Vagina (tissue), 2 donors: Measurements from ENCODE around the gene ARHGEF4. TPM values are rescaled to one million over a fixed set of nuclear protein-coding genes. Genes with fewer than 3 reads are reported as not detected.

Source experiments
- DNase-seq, 2 donors: peaks; one replicate each; pipeline ENCODE4 v3.0.0-alpha.2; 2017; ENCODE audit errors: extremely low spot score in 2 of 2
- H3K27ac ChIP-seq: fragments of 200-600 bp; sonication (generic); one replicate; pipeline ENCODE4 v1.5.1; 2019
- H3K27me3 ChIP-seq: fragments of 200-600 bp; sonication (generic); one replicate; pipeline ENCODE4 v1.5.1; 2019
- H3K36me3 ChIP-seq, 2 donors: fragments of 200-600 bp; sonication (generic); one replicate each; pipeline ENCODE4 v1.5.1; 2017 to 2019
- H3K4me1 ChIP-seq: fragments of 200-600 bp; sonication (generic); one replicate; pipeline ENCODE4 v1.5.1; 2019
- H3K4me3 ChIP-seq, 2 donors: fragments of 200-600 bp; sonication (generic); 1 replicate in 1 of 2; 2 replicates in 1 of 2; pipeline ENCODE4 v1.5.1; 2016 to 2019
- H3K9me3 ChIP-seq: fragments of 200-600 bp; sonication (generic); one replicate; pipeline ENCODE4 v1.5.1; 2019
- CTCF ChIP-seq, 3 experiments: fragments of 450-650 bp in 2 of 3; fragments of 200-600 bp in 1 of 3; sonication (generic) in 1 of 3; IDR thresholded peaks; one replicate each; pipeline ENCODE4 v1.5.1; 2017 to 2019; ENCODE audit warnings: antibody characterized with exemption in 3 of 3, mild to moderate bottlenecking in 2 of 3, moderate library complexity in 2 of 3
- POLR2A ChIP-seq, 2 donors: fragments of 450-650 bp; IDR thresholded peaks; one replicate each; pipeline ENCODE4 v1.6.1; 2017; ENCODE audit warnings: antibody characterized with exemption in 2 of 2, mild to moderate bottlenecking in 2 of 2, moderate library complexity in 2 of 2
- POLR2AphosphoS5 ChIP-seq, 2 donors: sonication (generic); formaldehyde crosslinking; IDR thresholded peaks; one replicate each; pipeline ENCODE4 v1.9.0; 2017; ENCODE audit warnings: antibody characterized with exemption in 2 of 2, mild to moderate bottlenecking in 2 of 2, low read depth in 1 of 2; ENCODE audit not compliant: insufficient read depth in 1 of 2
- intact Hi-C: fragments of 100-400 bp; cut with DNase I; formaldehyde crosslinking; loops from one replicate; pipeline ENCODE4 v1.15.1; 2023
- total RNA-seq: library from RNA; depleted of rRNA; stranded (reverse); fragments of >200 nt; gene quantifications from one replicate; pipeline ENCODE4 v1.2.3, GENCODE V29; 2016

ARHGEF4 gene
- total RNA-seq, 1 donor from 2014 or later: 116 TPM

- Histone ChIP-seq H3K27ac (no peak overlapping the region), H3K9me3 (no peaks in the 10 kb centered on the region), H3K4me1 (no peaks in the 10 kb centered on the region), H3K4me3 (no peak overlapping the region), H3K27me3 (no peaks in the 10 kb centered on the region), H3K36me3 (no peaks in the 10 kb centered on the region)
- no peak for DNase-seq
- TF ChIP-seq POLR2AphosphoS5 (IDR thresholded peaks at IDR 0.05; ENCODE audit: insufficient read depth in 1 of 2, low read depth in 1 of 2) (no peak), POLR2A (IDR thresholded peaks at IDR 0.05) (no peak), CTCF (IDR thresholded peaks at IDR 0.05) (no peak)
- intact Hi-C loops: loop anchor here (5.0 kb wide), 1 partner anchor 77 kb away; no protein-coding TSS in a partner anchor
These were observed 37.8 kb downstream of the ARHGEF4 start for GRCh38 chr2:130874512-130874911.

- TF ChIP-seq POLR2A (IDR thresholded peaks at IDR 0.05) (no peak), POLR2AphosphoS5 (IDR thresholded peaks at IDR 0.05; ENCODE audit: insufficient read depth in 1 of 2, low read depth in 1 of 2) (no peak), CTCF (IDR thresholded peaks at IDR 0.05) (no peak)
- Histone ChIP-seq H3K4me1 (no peaks in the 10 kb centered on the region), H3K4me3 (no peak overlapping the region), H3K27ac (no peak overlapping the region), H3K27me3 (no peaks in the 10 kb centered on the region), H3K9me3 (no peaks in the 10 kb centered on the region), H3K36me3 (no peaks in the 10 kb centered on the region)
- intact Hi-C loops: no loop called here
- no peak for DNase-seq
These were observed 39.2 kb downstream of the ARHGEF4 start for GRCh38 chr2:130875935-130876334.

- intact Hi-C loops: no loop called here
- Histone ChIP-seq H3K4me3 (no peak overlapping the region), H3K4me1 (no peaks in the 10 kb centered on the region), H3K27me3 (no peaks in the 10 kb centered on the region), H3K36me3 (no peaks in the 10 kb centered on the region), H3K27ac (no peak overlapping the region), H3K9me3 (no peaks in the 10 kb centered on the region)
- DNase-seq: no peak
- TF ChIP-seq POLR2AphosphoS5 (IDR thresholded peaks at IDR 0.05; ENCODE audit: insufficient read depth in 1 of 2, low read depth in 1 of 2) (no peak), CTCF (IDR thresholded peaks at IDR 0.05) (no peak), POLR2A (IDR thresholded peaks at IDR 0.05) (no peak)
These were observed 40.5 kb downstream of the ARHGEF4 start for GRCh38 chr2:130877258-130877657.

- no peaks in the 10 kb centered on the region for H3K9me3 ChIP-seq
- no peaks in the 10 kb centered on the region for H3K36me3 ChIP-seq
- DNase-seq: peak in 1 of 2 donors; percentile 18
- H3K27me3 ChIP-seq: no peaks in the 10 kb centered on the region
- H3K27ac ChIP-seq: no peak overlapping the region
- H3K4me3 ChIP-seq: no peak overlapping the region
- no peaks in the 10 kb centered on the region for H3K4me1 ChIP-seq
- TF ChIP-seq CTCF (IDR thresholded peaks at IDR 0.05): no peak
- TF ChIP-seq POLR2A (IDR thresholded peaks at IDR 0.05): no peak
- TF ChIP-seq POLR2AphosphoS5 (IDR thresholded peaks at IDR 0.05; ENCODE audit: insufficient read depth in 1 of 2, low read depth in 1 of 2): no peak
- intact Hi-C loops: no loop called here
These were observed 41.6 kb downstream of the ARHGEF4 start for GRCh38 chr2:130878316-130878715.

- TF ChIP-seq CTCF (IDR thresholded peaks at IDR 0.05) (no peak), POLR2AphosphoS5 (IDR thresholded peaks at IDR 0.05; ENCODE audit: insufficient read depth in 1 of 2, low read depth in 1 of 2) (no peak), POLR2A (IDR thresholded peaks at IDR 0.05) (no peak)
- no peaks in the 10 kb centered on the region for H3K36me3 ChIP-seq
- no peak overlapping the region for H3K4me3 ChIP-seq
- intact Hi-C loops: no loop called here
- no peaks in the 10 kb centered on the region for H3K9me3 ChIP-seq
- H3K27me3 ChIP-seq: no peaks in the 10 kb centered on the region
- no peaks in the 10 kb centered on the region for H3K4me1 ChIP-seq
- no peak overlapping the region for H3K27ac ChIP-seq
- DNase-seq: peak in 1 of 2 donors; percentile 62
These were observed 42.2 kb downstream of the ARHGEF4 start for GRCh38 chr2:130878933-130879332.
